ENCODE data around the gene ACOT12.
"Not testable (repeated sequence)": the region's sequence is repeated elsewhere in the genome, so short reads cannot be mapped to it uniquely, and the experiment has no call there.

DNA sequence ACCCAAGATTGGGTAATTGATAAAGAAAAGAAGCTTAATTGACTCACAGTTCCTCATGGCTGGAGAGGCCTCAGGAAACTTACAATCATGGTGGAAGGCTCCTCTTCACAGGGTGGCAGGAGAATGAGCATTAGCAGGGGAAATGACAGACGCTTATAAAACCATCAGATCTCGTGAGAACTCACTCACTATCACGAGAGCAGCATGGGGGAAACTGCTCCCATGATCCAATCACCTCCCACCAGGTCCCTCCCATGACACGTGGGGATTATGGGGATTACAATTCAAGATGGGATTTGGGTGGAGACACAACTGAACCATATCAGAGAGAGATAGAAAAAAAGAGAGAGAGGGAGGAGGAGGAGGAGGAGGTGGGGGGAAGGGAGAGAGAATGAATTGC is 13.9 kb upstream of the ACOT12 start:
- TF ChIP-seq, protein P1, sequence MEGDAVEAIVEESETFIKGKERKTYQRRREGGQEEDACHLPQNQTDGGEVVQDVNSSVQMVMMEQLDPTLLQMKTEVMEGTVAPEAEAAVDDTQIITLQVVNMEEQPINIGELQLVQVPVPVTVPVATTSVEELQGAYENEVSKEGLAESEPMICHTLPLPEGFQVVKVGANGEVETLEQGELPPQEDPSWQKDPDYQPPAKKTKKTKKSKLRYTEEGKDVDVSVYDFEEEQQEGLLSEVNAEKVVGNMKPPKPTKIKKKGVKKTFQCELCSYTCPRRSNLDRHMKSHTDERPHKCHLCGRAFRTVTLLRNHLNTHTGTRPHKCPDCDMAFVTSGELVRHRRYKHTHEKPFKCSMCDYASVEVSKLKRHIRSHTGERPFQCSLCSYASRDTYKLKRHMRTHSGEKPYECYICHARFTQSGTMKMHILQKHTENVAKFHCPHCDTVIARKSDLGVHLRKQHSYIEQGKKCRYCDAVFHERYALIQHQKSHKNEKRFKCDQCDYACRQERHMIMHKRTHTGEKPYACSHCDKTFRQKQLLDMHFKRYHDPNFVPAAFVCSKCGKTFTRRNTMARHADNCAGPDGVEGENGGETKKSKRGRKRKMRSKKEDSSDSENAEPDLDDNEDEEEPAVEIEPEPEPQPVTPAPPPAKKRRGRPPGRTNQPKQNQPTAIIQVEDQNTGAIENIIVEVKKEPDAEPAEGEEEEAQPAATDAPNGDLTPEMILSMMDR (conservative IDR thresholded peaks at IDR 0.05; ENCODE audit: low read depth, low read length), result not testable (repeated sequence)
- TF ChIP-seq EZH2phosphoT487 (IDR thresholded peaks at IDR 0.05; ENCODE audit: borderline replicate concordance, low read length), result not testable (repeated sequence)

All from PC-3 (cell line).